ENCODE data around the gene CRYBB3.
"Not testable (repeated sequence)": the region's sequence is repeated elsewhere in the genome, so short reads cannot be mapped to it uniquely, and the experiment has no call there.

Gene CRYBB3

GRCh38 chr22:25210793-25211192, 11.1 kb downstream of the CRYBB3 start:
- Histone ChIP-seq H3K36me3 (ENCODE audit: insufficient read depth, low read depth, low read length) (no peaks in the 10 kb centered on the region), H3K9me3 (ENCODE audit: insufficient read depth, low read depth, low read length) (peaks cover 10% of the 10 kb centered on the region; the same call in 1 of the 2 replicates), H3K4me3 (ENCODE audit: low read length) (no peak overlapping the region), H3K27me3 (ENCODE audit: insufficient read depth, low read length) (no peaks in the 10 kb centered on the region), H3K4me1 (ENCODE audit: insufficient read depth, low read length) (no peaks in the 10 kb centered on the region), H3K9ac (ENCODE audit: low read depth, low read length) (no peak overlapping the region), H3K27ac (ENCODE audit: low read length) (no peak overlapping the region)

- Histone ChIP-seq H3K4me1 (ENCODE audit: insufficient read depth, low read length) (no peaks in the 10 kb centered on the region), H3K4me3 (ENCODE audit: low read length) (no peak overlapping the region), H3K27me3 (ENCODE audit: insufficient read depth, low read length) (no peaks in the 10 kb centered on the region), H3K27ac (ENCODE audit: low read length) (no peak overlapping the region), H3K9ac (ENCODE audit: low read depth, low read length) (no peak overlapping the region), H3K36me3 (ENCODE audit: insufficient read depth, low read depth, low read length) (no peaks in the 10 kb centered on the region), H3K9me3 (ENCODE audit: insufficient read depth, low read depth, low read length) (peaks cover 10% of the 10 kb centered on the region; the same call in 1 of the 2 replicates)
Measured at GRCh38 chr22:25212337-25212736, 12.7 kb downstream of the CRYBB3 start.

- no peaks in the 10 kb centered on the region for H3K27me3 ChIP-seq (ENCODE audit: insufficient read depth, low read length)
- no peaks in the 10 kb centered on the region for H3K4me1 ChIP-seq (ENCODE audit: insufficient read depth, low read length)
- no peak overlapping the region for H3K4me3 ChIP-seq (ENCODE audit: low read length)
- H3K9ac ChIP-seq (ENCODE audit: low read depth, low read length) = no peak overlapping the region
- H3K36me3 ChIP-seq (ENCODE audit: insufficient read depth, low read depth, low read length) = no peaks in the 10 kb centered on the region
- no peak overlapping the region for H3K27ac ChIP-seq (ENCODE audit: low read length)
- H3K9me3 ChIP-seq (ENCODE audit: insufficient read depth, low read depth, low read length) = peaks cover 10% of the 10 kb centered on the region; the same call in 1 of the 2 replicates
Measured at GRCh38 chr22:25213221-25213620, 13.6 kb downstream of the CRYBB3 start.

GRCh38 chr22:25216230-25216629, 16.6 kb downstream of the CRYBB3 start:
- Histone ChIP-seq H3K9ac (ENCODE audit: low read depth, low read length) (no peak overlapping the region), H3K4me1 (ENCODE audit: insufficient read depth, low read length) (no peaks in the 10 kb centered on the region), H3K27me3 (ENCODE audit: insufficient read depth, low read length) (peaks cover 4% of the 10 kb centered on the region; the same call in 1 of the 2 replicates), H3K27ac (ENCODE audit: low read length) (no peak overlapping the region), H3K36me3 (ENCODE audit: insufficient read depth, low read depth, low read length) (no peaks in the 10 kb centered on the region), H3K9me3 (ENCODE audit: insufficient read depth, low read depth, low read length) (peaks cover 10% of the 10 kb centered on the region; the same call in 1 of the 2 replicates), H3K4me3 (ENCODE audit: low read length) (no peak overlapping the region)

GRCh38 chr22:25219211-25219689, 19.6 kb downstream of the CRYBB3 start, which contains the start of gene CRYBB2:
CRYBB2 (plus strand) TSS chr22:25219639; CDS start chr22:25221430, 1,791 bp downstream.
- peaks cover 4% of the 10 kb centered on the region; the same call in 1 of the 2 replicates for H3K27me3 ChIP-seq (ENCODE audit: insufficient read depth, low read length)
- H3K9ac ChIP-seq (ENCODE audit: low read depth, low read length) = no peak within 1 kb of the TSS
- no peak within 1 kb of the TSS for H3K4me3 ChIP-seq (ENCODE audit: low read length)
- H3K36me3 ChIP-seq (ENCODE audit: insufficient read depth, low read depth, low read length) = no peaks in the 10 kb centered on the region
- H3K27ac ChIP-seq (ENCODE audit: low read length) = no peak within 1 kb of the TSS
- no peaks in the 10 kb centered on the region for H3K9me3 ChIP-seq (ENCODE audit: insufficient read depth, low read depth, low read length)
- H3K4me1 ChIP-seq (ENCODE audit: insufficient read depth, low read length) = no peaks in the 10 kb centered on the region

GRCh38 chr22:25219948-25220442, 20.3 kb downstream of the CRYBB3 start:
- no peak overlapping the region for H3K4me3 ChIP-seq (ENCODE audit: low read length)
- H3K27ac ChIP-seq (ENCODE audit: low read length) = no peak overlapping the region
- H3K9ac ChIP-seq (ENCODE audit: low read depth, low read length) = no peak overlapping the region
- H3K9me3 ChIP-seq (ENCODE audit: insufficient read depth, low read depth, low read length) = no peaks in the 10 kb centered on the region
- H3K27me3 ChIP-seq (ENCODE audit: insufficient read depth, low read length) = peaks cover 7% of the 10 kb centered on the region; the same call in 1 of the 2 replicates
- no peaks in the 10 kb centered on the region for H3K36me3 ChIP-seq (ENCODE audit: insufficient read depth, low read depth, low read length)
- H3K4me1 ChIP-seq (ENCODE audit: insufficient read depth, low read length) = no peaks in the 10 kb centered on the region

- no peak overlapping the region for H3K9ac ChIP-seq (ENCODE audit: low read depth, low read length)
- H3K4me3 ChIP-seq (ENCODE audit: low read length) = no peak overlapping the region
- no peaks in the 10 kb centered on the region for H3K4me1 ChIP-seq (ENCODE audit: insufficient read depth, low read length)
- no peaks in the 10 kb centered on the region for H3K36me3 ChIP-seq (ENCODE audit: insufficient read depth, low read depth, low read length)
- peaks cover 8% of the 10 kb centered on the region; the same call in 1 of the 2 replicates for H3K27me3 ChIP-seq (ENCODE audit: insufficient read depth, low read length)
- no peaks in the 10 kb centered on the region for H3K9me3 ChIP-seq (ENCODE audit: insufficient read depth, low read depth, low read length)
- no peak overlapping the region for H3K27ac ChIP-seq (ENCODE audit: low read length)
Measured at GRCh38 chr22:25221790-25222189, 22.1 kb downstream of the CRYBB3 start.

- Histone ChIP-seq H3K27me3 (ENCODE audit: insufficient read depth, low read length) (peaks cover 8% of the 10 kb centered on the region; the same call in 1 of the 2 replicates), H3K36me3 (ENCODE audit: insufficient read depth, low read depth, low read length) (no peaks in the 10 kb centered on the region), H3K4me1 (ENCODE audit: insufficient read depth, low read length) (no peaks in the 10 kb centered on the region), H3K4me3 (ENCODE audit: low read length) (no peak overlapping the region), H3K27ac (ENCODE audit: low read length) (no peak overlapping the region), H3K9me3 (ENCODE audit: insufficient read depth, low read depth, low read length) (no peaks in the 10 kb centered on the region), H3K9ac (ENCODE audit: low read depth, low read length) (no peak overlapping the region)
Measured at GRCh38 chr22:25223269-25223850, 23.7 kb downstream of the CRYBB3 start.

GRCh38 chr22:25228822-25229221, 29.2 kb downstream of the CRYBB3 start:
- H3K9ac ChIP-seq (ENCODE audit: low read depth, low read length) = no peak overlapping the region

GRCh38 chr22:25230760-25231159, 31.1 kb downstream of the CRYBB3 start:
- not testable (repeated sequence) for H3K9ac ChIP-seq (ENCODE audit: low read depth, low read length); H3K4me3 ChIP-seq (ENCODE audit: low read length); H3K27ac ChIP-seq (ENCODE audit: low read length); H3K27me3 ChIP-seq (ENCODE audit: insufficient read depth, low read length); H3K9me3 ChIP-seq (ENCODE audit: insufficient read depth, low read depth, low read length); H3K4me1 ChIP-seq (ENCODE audit: insufficient read depth, low read length); H3K36me3 ChIP-seq (ENCODE audit: insufficient read depth, low read depth, low read length)

More at GRCh38 chr22:25228822-25229221, 29.2 kb downstream of the CRYBB3 start:
- Histone ChIP-seq H3K27ac (ENCODE audit: low read length) (no peak overlapping the region), H3K4me3 (ENCODE audit: low read length) (no peak overlapping the region), H3K4me1 (ENCODE audit: insufficient read depth, low read length) (no peaks in the 10 kb centered on the region), H3K36me3 (ENCODE audit: insufficient read depth, low read depth, low read length) (no peaks in the 10 kb centered on the region), H3K9me3 (ENCODE audit: insufficient read depth, low read depth, low read length) (no peaks in the 10 kb centered on the region), H3K27me3 (ENCODE audit: insufficient read depth, low read length) (peaks cover 4% of the 10 kb centered on the region; the same call in 1 of the 2 replicates)

- no peak overlapping the region for H3K27ac ChIP-seq (ENCODE audit: low read length)
- H3K9ac ChIP-seq (ENCODE audit: low read depth, low read length) = no peak overlapping the region
- H3K36me3 ChIP-seq (ENCODE audit: insufficient read depth, low read depth, low read length) = no peaks in the 10 kb centered on the region
- no peaks in the 10 kb centered on the region for H3K4me1 ChIP-seq (ENCODE audit: insufficient read depth, low read length)
- no peak overlapping the region for H3K4me3 ChIP-seq (ENCODE audit: low read length)
- no peaks in the 10 kb centered on the region for H3K9me3 ChIP-seq (ENCODE audit: insufficient read depth, low read depth, low read length)
- H3K27me3 ChIP-seq (ENCODE audit: insufficient read depth, low read length) = no peaks in the 10 kb centered on the region
Measured at GRCh38 chr22:25232301-25232700, 32.6 kb downstream of the CRYBB3 start.

GRCh38 chr22:25233706-25234105, 34.0 kb downstream of the CRYBB3 start:
- H3K9me3 ChIP-seq (ENCODE audit: insufficient read depth, low read depth, low read length); H3K4me3 ChIP-seq (ENCODE audit: low read length); H3K27me3 ChIP-seq (ENCODE audit: insufficient read depth, low read length); H3K9ac ChIP-seq (ENCODE audit: low read depth, low read length); H3K27ac ChIP-seq (ENCODE audit: low read length); H3K4me1 ChIP-seq (ENCODE audit: insufficient read depth, low read length); H3K36me3 ChIP-seq (ENCODE audit: insufficient read depth, low read depth, low read length): not testable (repeated sequence)
